Kidney (tissue), 14 donors: ENCODE data around the gene TCIRG1. TPM values are rescaled to one million over a fixed set of nuclear protein-coding genes. Genes with fewer than 3 reads are reported as not detected.

Source experiments
- DNase-seq, 5 donors: peaks; one replicate each; pipeline ENCODE4 v3.0.0-alpha.2; 2013 to 2020
- FAIRE-seq: peaks from 2 replicates; lab custom pipeline; 2012; peaks lifted over from hg19 to GRCh38; lab: Jason Lieb, UNC
- H3K27ac ChIP-seq, 2 donors: one replicate each; pipeline ENCODE4 v1.7.0; 2013; ENCODE audit warnings: low read depth in 2 of 2, low read length in 2 of 2, inconsistent platforms in 1 of 2
- H3K27me3 ChIP-seq: one replicate; pipeline ENCODE4 v1.7.1; 2013; ENCODE audit warnings: low read length, inconsistent platforms; ENCODE audit not compliant: control insufficient read depth, insufficient read depth
- H3K36me3 ChIP-seq, 3 donors: one replicate each; pipeline versions ENCODE4 v1.7.0 to v1.7.1; 2013; ENCODE audit warnings: low read length in 3 of 3, control low read depth in 1 of 3, inconsistent platforms in 1 of 3; ENCODE audit not compliant: insufficient read depth in 3 of 3, control insufficient read depth in 2 of 3
- H3K4me1 ChIP-seq, 3 donors: one replicate each; pipeline versions ENCODE4 v1.7.0 to v1.7.1; 2013; ENCODE audit warnings: low read length in 3 of 3, inconsistent platforms in 1 of 3, low read depth in 1 of 3; ENCODE audit not compliant: control insufficient read depth in 2 of 3, insufficient read depth in 2 of 3
- H3K4me3 ChIP-seq, 3 donors: one replicate each; pipeline versions ENCODE4 v1.7.0 to v1.8.1; 2013; ENCODE audit warnings: low read length in 3 of 3, control low read depth in 1 of 3, inconsistent platforms in 1 of 3
- H3K9ac ChIP-seq, 3 donors: one replicate each; pipeline versions ENCODE4 v1.7.0 to v1.7.1; 2013; ENCODE audit warnings: low read length in 3 of 3, control low read depth in 1 of 3, inconsistent platforms in 1 of 3
- H3K9me3 ChIP-seq, 3 donors: one replicate each; pipeline versions ENCODE4 v1.7.0 to v1.7.1; 2013; ENCODE audit warnings: low read length in 3 of 3, control low read depth in 1 of 3, inconsistent platforms in 1 of 3; ENCODE audit not compliant: control insufficient read depth in 2 of 3, insufficient read depth in 1 of 3
- intact Hi-C: fragments of 100-400 bp; cut with DNase I; formaldehyde crosslinking; loops from one replicate; pipeline ENCODE4 v1.11.1; 2022
- polyA plus RNA-seq: library from polyadenylated mRNA; stranded (reverse); fragments of 350-450 nt; fragmentation: Illumina TruSeq; extraction: RNeasy Lipid Tissue Mini Kit (QIAGEN cat#74804); gene quantifications from one replicate; pipeline ENCODE4 v1.2.3, GENCODE V29; 2014; ENCODE audit warnings: low read depth, low replicate concordance; ENCODE audit not compliant: insufficient read depth
- total RNA-seq: library from RNA; stranded (reverse); fragmentation: NEBNext Ultra II Directional; extraction: Animal tissue kit (Norgen Biotek cat#: 25700); gene quantifications from one replicate; pipeline ENCODE4 v1.2.1, GENCODE V29; 2021
- TF ChIP-seq, protein P1 (sequence below): IDR thresholded peaks from 3 replicates; pipeline ENCODE4 v1.5.1; 2012; ENCODE audit warnings: mild to moderate bottlenecking, moderate library complexity, borderline replicate concordance; ENCODE audit not compliant: insufficient read depth; ENCODE audit errors: extremely low read depth
- donor health status: control.
- donor health status: control.
- donor health status: control.
- donor health status: control.
- donor health status: control.
- donor health status: DM: yes; HTN: yes; CAD: no.
- donor health status: Normal renal cell carcinoma (clear cell type).

Gene TCIRG1
- total and polyA plus RNA-seq, 2 donors from 2014 or later, result 36.3 to 97.1 TPM

DNA sequence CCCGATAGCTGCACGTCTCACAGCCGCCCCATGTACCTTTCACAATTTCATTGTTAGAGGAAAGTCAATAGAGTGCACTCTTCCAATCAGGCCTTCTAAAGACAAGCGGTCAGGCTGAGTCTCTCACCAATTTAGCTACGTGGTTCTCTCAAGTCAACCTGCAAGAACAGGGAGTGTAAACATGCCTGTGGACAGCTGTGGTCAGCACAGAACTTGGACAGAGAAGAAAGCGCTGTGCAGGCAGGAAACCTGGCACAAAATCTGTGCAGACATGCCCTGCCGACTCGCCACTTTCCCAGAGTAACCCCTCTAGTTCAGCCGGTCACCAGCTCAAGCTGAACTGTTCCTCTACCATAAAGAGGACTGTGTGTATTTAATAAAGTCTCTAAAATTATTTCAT lies 42.9 kb downstream of the TCIRG1 start:
- Histone ChIP-seq H3K9me3 (no peaks in the 10 kb centered on the region), H3K4me1 (peaks cover 0 to 2% (median 0%) of the 10 kb centered on the region in 3 donors), H3K9ac (no peak overlapping the region), H3K27me3 (no peaks in the 10 kb centered on the region), H3K4me3 (no peak overlapping the region), H3K36me3 (peaks cover 0 to 5% (median 0%) of the 10 kb centered on the region in 3 donors), H3K27ac (no peak overlapping the region)
- DNase-seq (no peak), FAIRE-seq (no peak)
- intact Hi-C loops, result no loop called here
- TF ChIP-seq, protein P1, sequence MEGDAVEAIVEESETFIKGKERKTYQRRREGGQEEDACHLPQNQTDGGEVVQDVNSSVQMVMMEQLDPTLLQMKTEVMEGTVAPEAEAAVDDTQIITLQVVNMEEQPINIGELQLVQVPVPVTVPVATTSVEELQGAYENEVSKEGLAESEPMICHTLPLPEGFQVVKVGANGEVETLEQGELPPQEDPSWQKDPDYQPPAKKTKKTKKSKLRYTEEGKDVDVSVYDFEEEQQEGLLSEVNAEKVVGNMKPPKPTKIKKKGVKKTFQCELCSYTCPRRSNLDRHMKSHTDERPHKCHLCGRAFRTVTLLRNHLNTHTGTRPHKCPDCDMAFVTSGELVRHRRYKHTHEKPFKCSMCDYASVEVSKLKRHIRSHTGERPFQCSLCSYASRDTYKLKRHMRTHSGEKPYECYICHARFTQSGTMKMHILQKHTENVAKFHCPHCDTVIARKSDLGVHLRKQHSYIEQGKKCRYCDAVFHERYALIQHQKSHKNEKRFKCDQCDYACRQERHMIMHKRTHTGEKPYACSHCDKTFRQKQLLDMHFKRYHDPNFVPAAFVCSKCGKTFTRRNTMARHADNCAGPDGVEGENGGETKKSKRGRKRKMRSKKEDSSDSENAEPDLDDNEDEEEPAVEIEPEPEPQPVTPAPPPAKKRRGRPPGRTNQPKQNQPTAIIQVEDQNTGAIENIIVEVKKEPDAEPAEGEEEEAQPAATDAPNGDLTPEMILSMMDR, result no peak

DNA sequence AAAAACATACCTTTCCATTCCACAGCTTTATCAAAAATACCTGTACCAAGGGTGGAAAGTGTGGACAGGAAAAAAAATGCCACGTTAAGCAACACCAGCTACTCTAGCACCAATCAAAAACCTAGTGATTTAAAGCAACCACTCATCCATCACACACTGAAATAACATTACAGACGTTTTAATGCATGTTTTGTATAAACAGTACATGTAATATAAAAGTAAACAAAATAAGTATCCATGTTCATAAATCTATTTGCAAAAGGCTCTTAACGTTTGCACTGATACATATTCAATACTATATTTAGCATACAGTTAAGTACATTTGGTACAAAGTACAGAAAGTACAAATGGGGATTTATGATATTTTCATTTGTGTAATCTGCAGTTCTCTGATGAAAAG lies 43.7 kb downstream of the TCIRG1 start:
- Histone ChIP-seq H3K27me3 (no peaks in the 10 kb centered on the region), H3K27ac (no peak overlapping the region), H3K36me3 (peaks cover 0 to 5% (median 0%) of the 10 kb centered on the region in 3 donors), H3K4me3 (no peak overlapping the region), H3K9me3 (no peaks in the 10 kb centered on the region), H3K9ac (no peak overlapping the region), H3K4me1 (peaks cover 0 to 1% (median 0%) of the 10 kb centered on the region in 3 donors)
- TF ChIP-seq, protein P1, result no peak
- no peak for FAIRE-seq
- no peak for DNase-seq
- intact Hi-C loops, result no loop called here

DNA sequence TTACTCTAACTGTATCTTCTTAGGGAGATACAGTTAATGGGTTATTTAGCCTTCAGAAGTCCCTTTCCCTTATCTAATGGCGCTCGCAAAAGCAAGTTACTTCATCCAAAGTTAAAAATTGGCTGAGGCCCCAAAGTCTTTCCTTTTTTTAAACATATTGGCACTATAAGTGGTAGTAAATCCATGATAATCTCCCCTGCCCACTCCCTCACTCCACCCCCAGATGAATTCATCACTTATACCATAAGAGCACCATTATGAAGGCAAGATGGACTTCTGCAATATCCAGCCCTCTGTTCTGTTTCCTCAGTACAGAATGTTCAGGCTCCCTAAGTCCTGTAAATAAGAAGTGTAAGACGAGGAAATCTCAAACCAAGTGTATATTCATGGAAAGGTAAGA lies 44.7 kb downstream of the TCIRG1 start:
- DNase-seq, result no peak
- Histone ChIP-seq H3K27ac (no peak overlapping the region), H3K4me1 (no peaks in the 10 kb centered on the region), H3K27me3 (no peaks in the 10 kb centered on the region), H3K36me3 (peaks cover 0 to 5% (median 0%) of the 10 kb centered on the region in 3 donors), H3K9ac (no peak overlapping the region), H3K9me3 (no peaks in the 10 kb centered on the region), H3K4me3 (no peak overlapping the region)
- TF ChIP-seq, protein P1, result no peak
- intact Hi-C loops, result no loop called here
- no peak for FAIRE-seq

DNA sequence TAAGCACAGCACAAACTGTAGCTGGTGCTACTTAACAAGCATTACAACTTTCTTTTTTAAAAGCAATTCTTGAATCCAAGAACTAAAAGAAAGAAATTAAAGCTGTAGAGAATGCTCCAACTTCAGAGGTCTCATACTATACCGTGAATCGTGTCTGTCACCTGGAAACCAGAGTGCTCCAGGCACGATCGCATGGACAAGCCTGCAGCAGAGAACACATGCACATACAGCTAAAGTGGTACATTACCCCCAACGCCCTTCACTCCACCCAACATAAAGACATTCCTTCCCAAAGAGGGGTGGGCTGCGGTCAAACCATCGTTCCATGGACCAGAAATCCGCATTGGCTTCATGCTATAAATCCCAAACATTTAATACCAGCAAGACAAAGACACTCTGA lies 50.9 kb downstream of the TCIRG1 start:
- TF ChIP-seq, protein P1, result no peak
- H3K4me1 ChIP-seq, result no peaks in the 10 kb centered on the region
- FAIRE-seq, result no peak
- H3K36me3 ChIP-seq, result no peaks in the 10 kb centered on the region
- H3K9me3 ChIP-seq, result no peaks in the 10 kb centered on the region
- H3K27me3 ChIP-seq, result no peaks in the 10 kb centered on the region
- intact Hi-C loops, result no loop called here
- H3K27ac ChIP-seq, result no peak overlapping the region
- DNase-seq, result no peak
- H3K9ac ChIP-seq, result no peak overlapping the region
- H3K4me3 ChIP-seq, result no peak overlapping the region
